Peyer's patch (tissue), 4 donors: ENCODE results near the gene NAB1.

Experiments used
- POLR2A ChIP-seq, 2 donors: fragments of 450-650 bp; IDR thresholded peaks; one replicate each; pipeline ENCODE4 v1.5.1; 2017; ENCODE audit warnings: antibody characterized with exemption in 2 of 2, mild to moderate bottlenecking in 2 of 2, moderate library complexity in 2 of 2
- TF ChIP-seq, protein P1 (sequence below), 6 experiments: fragments of 450-650 bp in 4 of 6; fragments of 200-600 bp in 2 of 6; sonication (generic) in 1 of 6; IDR thresholded peaks; one replicate each; pipeline ENCODE4 v1.5.1; 2017 to 2019; ENCODE audit warnings: antibody characterized with exemption in 6 of 6, mild to moderate bottlenecking in 3 of 6, moderate library complexity in 1 of 6

DNA sequence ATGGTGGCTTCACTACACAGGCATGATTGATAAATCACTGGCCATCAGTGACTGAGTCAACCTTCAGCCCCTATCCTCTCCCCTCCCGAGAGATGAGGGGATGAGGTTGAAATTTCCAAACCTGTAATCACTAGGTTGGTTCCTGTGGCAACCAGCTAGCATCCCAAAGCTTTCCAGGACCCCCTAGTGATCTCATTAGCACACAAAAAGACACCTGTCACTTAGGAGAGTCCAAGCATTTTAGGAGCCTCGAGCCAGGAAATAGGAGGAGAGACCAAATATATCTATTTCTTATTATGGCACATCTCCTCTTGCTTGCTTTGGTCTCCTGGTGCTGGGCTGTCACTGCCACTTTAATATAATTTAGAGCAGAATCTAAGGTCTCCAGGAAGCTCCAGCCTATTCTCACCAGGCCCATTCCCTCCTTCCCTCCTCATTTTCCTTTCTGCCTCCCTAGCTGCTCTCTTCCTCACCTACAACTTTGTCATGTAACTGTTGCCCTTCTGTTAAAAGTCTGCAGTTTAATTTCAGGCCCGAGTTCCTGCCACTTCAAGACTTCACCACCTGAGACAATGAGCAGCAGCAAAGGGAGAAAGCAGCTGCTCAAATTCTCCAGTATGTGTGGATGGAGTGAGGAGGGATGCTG lies 33.2 kb upstream of the NAB1 start:
- TF ChIP-seq, protein P1, sequence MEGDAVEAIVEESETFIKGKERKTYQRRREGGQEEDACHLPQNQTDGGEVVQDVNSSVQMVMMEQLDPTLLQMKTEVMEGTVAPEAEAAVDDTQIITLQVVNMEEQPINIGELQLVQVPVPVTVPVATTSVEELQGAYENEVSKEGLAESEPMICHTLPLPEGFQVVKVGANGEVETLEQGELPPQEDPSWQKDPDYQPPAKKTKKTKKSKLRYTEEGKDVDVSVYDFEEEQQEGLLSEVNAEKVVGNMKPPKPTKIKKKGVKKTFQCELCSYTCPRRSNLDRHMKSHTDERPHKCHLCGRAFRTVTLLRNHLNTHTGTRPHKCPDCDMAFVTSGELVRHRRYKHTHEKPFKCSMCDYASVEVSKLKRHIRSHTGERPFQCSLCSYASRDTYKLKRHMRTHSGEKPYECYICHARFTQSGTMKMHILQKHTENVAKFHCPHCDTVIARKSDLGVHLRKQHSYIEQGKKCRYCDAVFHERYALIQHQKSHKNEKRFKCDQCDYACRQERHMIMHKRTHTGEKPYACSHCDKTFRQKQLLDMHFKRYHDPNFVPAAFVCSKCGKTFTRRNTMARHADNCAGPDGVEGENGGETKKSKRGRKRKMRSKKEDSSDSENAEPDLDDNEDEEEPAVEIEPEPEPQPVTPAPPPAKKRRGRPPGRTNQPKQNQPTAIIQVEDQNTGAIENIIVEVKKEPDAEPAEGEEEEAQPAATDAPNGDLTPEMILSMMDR (IDR thresholded peaks at IDR 0.05): no peak
- TF ChIP-seq POLR2A (IDR thresholded peaks at IDR 0.05): no peak
